GM12878 (cell line): Measurements from ENCODE around the gene MCEMP1.

ENCODE experiments used
- BRCA1 ChIP-seq: IDR thresholded peaks from 2 replicates; pipeline ENCODE4 v1.6.1; 2011; ENCODE audit warnings: low read depth, low read length, improper control_type of control experiment
- CREB1 ChIP-seq: IDR thresholded peaks from 2 replicates; pipeline ENCODE4 v1.6.1; 2012; ENCODE audit warnings: low read depth, mild to moderate bottlenecking, inconsistent platforms
- CREM ChIP-seq: IDR thresholded peaks from 2 replicates; pipeline ENCODE4 v1.6.1; 2014; ENCODE audit warnings: antibody characterized with exemption, low read depth
- CTCF ChIP-seq, 3 experiments: IDR thresholded peaks in 2 of 3; conservative IDR thresholded peaks in 1 of 3; 2 replicates each; pipeline ENCODE4 v1.5.1; 2011; ENCODE audit warnings: low read depth in 3 of 3, low read length in 3 of 3, mild to moderate bottlenecking in 3 of 3, control low read depth in 2 of 3, moderate library complexity in 2 of 3, inconsistent platforms in 1 of 3, mixed read lengths in 1 of 3; ENCODE audit not compliant: control insufficient read depth in 2 of 3, insufficient read depth in 1 of 3; ENCODE audit errors: extremely low read depth in 1 of 3
- EZH2 ChIP-seq: IDR thresholded peaks from 2 replicates; pipeline ENCODE4 v1.6.1; 2012; ENCODE audit warnings: low read depth, mild to moderate bottlenecking, control low read depth, inconsistent platforms, low read length, borderline replicate concordance; ENCODE audit not compliant: control insufficient read depth
- MAX ChIP-seq: IDR thresholded peaks from 2 replicates; pipeline ENCODE4 v1.6.1; 2012; ENCODE audit warnings: low read depth, low read length, improper control_type of control experiment
- MXI1 ChIP-seq: fragments of 150-350 bp; IDR thresholded peaks from 2 replicates; pipeline ENCODE4 v1.6.1; 2011; ENCODE audit warnings: low read depth, mild to moderate bottlenecking, inconsistent platforms, low read length, improper control_type of control experiment
- NFIC ChIP-seq: IDR thresholded peaks from 2 replicates; pipeline ENCODE4 v1.6.1; 2012; ENCODE audit warnings: low read depth, mild to moderate bottlenecking, inconsistent platforms, low read length, moderate library complexity
- POLR2A ChIP-seq: IDR thresholded peaks from 2 replicates; pipeline ENCODE4 v1.6.1; 2011; ENCODE audit warnings: low read depth, mild to moderate bottlenecking, low read length
- POLR2AphosphoS5 ChIP-seq: IDR thresholded peaks from 2 replicates; pipeline ENCODE4 v1.6.1; 2011; ENCODE audit warnings: mild to moderate bottlenecking, low read length, inconsistent platforms
- RAD21 ChIP-seq: IDR thresholded peaks from 2 replicates; pipeline ENCODE4 v1.6.1; 2011; ENCODE audit warnings: mild to moderate bottlenecking, low read depth, low read length, moderate library complexity; ENCODE audit not compliant: insufficient read depth
- TCF12 ChIP-seq: IDR thresholded peaks from 2 replicates; pipeline ENCODE4 v1.6.1; 2011; ENCODE audit warnings: low read depth, mild to moderate bottlenecking, low read length
- TCF3 ChIP-seq: IDR thresholded peaks from 2 replicates; pipeline ENCODE4 v1.6.1; 2012; ENCODE audit warnings: low read depth, mild to moderate bottlenecking, low read length, borderline replicate concordance; ENCODE audit not compliant: insufficient read depth
- ZNF274 ChIP-seq: IDR thresholded peaks from one replicate; pipeline ENCODE4 v1.8.0; 2011; ENCODE audit not compliant: insufficient read length, insufficient read depth

- TF ChIP-seq EZH2 (no peak), ZNF274 (no peak), BRCA1 (no peak), CTCF (IDR thresholded peaks at IDR 0.05 in 2 of 3, conservative IDR thresholded peaks at IDR 0.05 in 1 of 3; ENCODE audit: control insufficient read depth in 2 of 3, extremely low read depth in 1 of 3, insufficient read depth in 1 of 3, low read depth in 3 of 3, low read length in 3 of 3) (no peak), POLR2AphosphoS5 (no peak), MAX (no peak), POLR2A (no peak), MXI1 (no peak), TCF3 (no peak), TCF12 (no peak), NFIC (no peak), CREM (no peak; the same call in 1 of the 2 replicates), CREB1 (no peak), RAD21 (no peak)
These were observed 3.1 kb downstream of the MCEMP1 start for GRCh38 chr19:7679771-7680605.
